HT1080 (cell line): Measurements from ENCODE around the gene NDUFS3. TPM values are rescaled to one million over a fixed set of nuclear protein-coding genes. Genes with fewer than 3 reads are reported as not detected.
"Not testable (repeated sequence)": the region's sequence is repeated elsewhere in the genome, so short reads cannot be mapped to it uniquely, and the experiment has no call there.

ENCODE experiments used
- DNase-seq: peaks from one replicate; pipeline ENCODE4 v3.0.0-alpha.2; 2015; ENCODE audit warnings: low read depth
- total RNA-seq: library from RNA; depleted of rRNA; stranded (reverse); fragments of >200 nt; shearing (Covaris generic); gene quantifications from 2 replicates; pipeline ENCODE4 v1.2.3, GENCODE V29; 2014

NDUFS3 gene
- total RNA-seq, 1 experiment from 2014 or later: 101 TPM

DNA sequence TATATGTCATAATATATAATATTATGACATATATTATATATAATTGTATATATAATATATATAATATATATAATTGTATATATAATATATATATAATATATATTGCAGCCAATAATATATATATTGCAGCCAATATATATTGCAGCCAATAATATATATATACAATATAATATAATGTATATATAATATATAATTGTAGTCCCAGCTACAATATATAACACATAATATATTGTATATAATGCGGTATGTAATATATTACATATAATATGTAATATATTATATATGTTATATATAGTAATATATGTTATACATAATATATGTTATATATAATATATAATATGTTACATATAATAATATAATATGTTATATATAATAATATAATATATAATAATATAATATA lies 20.2 kb upstream of the NDUFS3 start:
- no peak for DNase-seq

DNA sequence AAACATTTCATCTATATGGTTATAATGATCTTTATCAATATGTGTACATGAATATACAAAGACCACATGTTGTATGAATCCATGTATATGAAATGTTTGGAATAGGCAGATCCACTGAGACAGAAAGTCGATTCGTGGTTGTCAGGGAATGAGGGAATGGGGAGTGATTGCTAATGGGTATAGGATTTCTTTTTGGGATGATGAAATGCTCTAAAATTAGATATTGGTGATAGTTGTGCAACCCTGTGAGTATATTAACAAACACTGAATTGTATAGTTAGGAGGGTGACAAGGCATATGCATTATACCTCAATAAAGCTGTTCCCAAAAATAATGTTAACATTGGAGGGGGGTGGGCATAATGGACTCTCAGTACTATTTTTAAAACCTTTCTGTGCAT lies 18.4 kb upstream of the NDUFS3 start:
- DNase-seq: no peak

DNA sequence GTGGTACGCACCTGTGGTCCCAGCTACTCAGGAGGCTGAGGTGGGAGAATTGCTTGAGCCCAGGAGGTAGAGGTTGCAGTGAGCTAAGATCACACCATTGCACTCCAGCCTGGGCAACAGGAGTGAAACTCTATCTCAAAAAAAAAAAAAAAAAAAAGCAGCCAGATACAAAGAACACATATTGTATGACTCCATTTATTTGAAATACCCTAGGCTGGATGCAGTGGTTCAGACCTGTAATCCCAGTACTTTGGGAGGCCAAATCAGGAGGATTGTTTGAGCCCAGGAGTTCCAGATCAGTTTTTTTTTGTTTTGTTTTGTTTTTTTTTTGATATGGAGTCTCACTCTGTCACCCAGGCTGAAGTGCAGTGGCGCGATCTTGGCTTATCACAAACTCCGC lies 16.5 kb upstream of the NDUFS3 start:
- not testable (repeated sequence) for DNase-seq

DNA sequence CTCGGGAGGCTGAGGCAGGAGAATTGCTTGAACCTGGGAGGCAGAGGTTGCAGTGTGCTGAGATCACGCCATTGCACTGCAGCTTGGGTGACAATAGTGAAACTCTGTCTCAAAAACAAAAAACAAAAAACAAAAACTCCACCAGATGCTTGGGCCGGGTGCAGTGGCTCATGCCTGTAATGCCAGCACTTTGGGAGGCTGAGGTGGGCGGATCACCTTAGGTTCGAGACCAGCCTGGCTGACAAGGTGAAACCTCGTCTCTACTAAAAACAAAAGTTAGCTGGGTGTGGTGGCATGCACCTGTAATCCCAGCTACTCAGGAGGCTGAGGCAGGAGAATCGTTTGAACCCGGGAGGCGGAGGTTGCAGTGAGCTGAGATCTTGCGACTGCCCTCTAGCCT lies 14.5 kb upstream of the NDUFS3 start:
- DNase-seq: not testable (repeated sequence)

DNA sequence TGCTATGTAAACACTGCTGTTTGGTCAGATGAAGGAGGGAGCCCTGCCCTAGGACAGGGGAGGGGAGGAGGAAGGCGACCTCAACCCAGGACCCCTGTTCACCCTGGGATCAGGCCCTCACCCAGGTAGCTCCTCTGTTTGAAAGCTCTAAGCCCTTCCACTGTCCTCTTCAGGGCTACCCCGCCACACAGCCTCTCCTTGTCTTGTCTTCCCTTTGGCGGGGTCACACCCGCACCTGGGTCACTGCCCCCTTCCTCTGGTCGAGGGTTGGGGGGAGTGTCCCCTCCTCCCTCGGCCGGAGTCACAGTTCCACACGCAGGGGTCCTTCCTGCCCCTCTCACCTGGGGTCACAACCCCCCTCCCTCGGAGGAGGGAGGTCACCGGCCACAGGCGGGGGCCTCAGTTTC lies 13.9 kb upstream of the NDUFS3 start:
- no peak for DNase-seq

DNA sequence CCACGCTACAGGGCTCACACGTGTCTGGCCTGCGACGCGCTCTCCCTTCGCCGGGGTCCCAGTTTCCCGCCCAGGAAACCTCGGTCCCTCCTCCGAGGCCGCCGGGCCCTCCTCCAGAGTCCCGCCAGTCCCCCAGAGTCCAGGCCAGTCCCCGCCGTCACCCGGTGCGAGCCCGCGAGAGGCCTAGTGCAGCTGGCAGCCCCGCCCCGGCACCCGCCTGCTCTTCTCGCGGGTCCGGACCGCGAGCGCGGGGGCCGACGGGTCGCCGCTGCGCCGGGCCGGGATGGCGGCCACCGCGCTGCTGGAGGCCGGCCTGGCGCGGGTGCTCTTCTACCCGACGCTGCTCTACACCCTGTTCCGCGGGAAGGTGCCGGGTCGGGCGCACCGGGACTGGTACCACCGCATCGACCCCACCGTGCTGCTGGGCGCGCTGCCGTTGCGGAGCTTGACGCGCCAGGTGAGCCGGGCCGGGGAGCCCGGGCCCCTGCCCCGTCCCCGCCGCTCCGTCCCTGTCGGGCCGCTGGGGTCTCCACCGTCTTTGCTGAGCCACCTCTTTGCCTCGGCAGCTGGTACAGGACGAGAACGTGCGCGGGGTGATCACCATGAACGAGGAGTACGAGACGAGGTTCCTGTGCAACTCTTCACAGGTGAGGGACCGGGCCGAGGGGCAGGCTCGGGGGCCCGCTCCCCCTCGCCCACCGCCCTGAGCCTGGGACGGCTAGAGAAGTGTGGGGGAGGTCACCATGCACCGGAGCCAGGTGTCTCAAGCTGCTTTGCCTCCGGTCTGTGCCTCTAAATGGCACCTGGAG lies 13.3 kb upstream of the NDUFS3 start, which contains the start of gene PTPMT1:
Gene PTPMT1 (plus strand): TSS at position 260 of the 809 bp plus-strand sequence. CDS start 24 bp downstream, at position 284.
- peak; percentile 64 for DNase-seq

DNA sequence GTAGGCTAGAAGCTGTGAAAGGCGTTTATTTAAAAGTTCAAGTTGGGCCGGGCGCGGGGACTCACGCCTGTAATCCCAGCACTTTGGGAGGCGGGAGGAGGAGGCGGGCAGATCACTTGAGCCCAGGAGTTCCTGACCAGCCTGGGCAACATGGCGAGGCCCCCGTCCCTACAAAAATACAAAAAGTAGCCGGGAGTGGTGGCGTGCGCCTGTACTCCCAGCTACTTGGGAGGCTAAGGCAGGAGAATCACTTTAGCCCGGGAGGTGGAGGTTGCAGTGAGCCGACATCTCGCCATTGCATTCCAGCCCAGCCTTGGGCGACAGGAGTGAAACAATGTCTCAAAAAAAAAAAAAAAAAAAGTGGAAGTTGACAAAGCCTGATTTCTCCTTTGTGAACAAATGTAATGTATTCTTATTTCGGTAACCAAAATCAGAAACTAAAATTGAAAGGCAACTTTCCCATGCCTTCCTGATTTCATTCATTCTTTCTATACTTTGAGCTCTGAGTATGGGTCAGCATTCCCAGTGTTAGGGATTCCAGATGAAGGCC lies 12.7 kb upstream of the NDUFS3 start:
- DNase-seq: no peak

DNA sequence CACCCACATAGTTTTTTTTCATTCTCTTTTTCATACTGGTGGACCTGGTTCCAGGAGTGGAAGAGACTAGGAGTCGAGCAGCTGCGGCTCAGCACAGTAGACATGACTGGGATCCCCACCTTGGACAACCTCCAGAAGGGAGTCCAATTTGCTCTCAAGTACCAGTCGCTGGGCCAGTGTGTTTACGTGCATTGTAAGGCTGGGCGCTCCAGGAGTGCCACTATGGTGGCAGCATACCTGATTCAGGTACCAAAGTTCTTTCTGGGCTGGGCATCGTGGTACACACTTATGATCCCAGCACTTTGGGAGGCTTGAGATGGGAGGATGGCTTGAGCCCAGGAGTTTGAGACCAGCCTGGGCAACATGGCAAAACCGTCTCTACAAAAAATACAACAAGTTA lies 9.2 kb upstream of the NDUFS3 start:
- DNase-seq: no peak

DNA sequence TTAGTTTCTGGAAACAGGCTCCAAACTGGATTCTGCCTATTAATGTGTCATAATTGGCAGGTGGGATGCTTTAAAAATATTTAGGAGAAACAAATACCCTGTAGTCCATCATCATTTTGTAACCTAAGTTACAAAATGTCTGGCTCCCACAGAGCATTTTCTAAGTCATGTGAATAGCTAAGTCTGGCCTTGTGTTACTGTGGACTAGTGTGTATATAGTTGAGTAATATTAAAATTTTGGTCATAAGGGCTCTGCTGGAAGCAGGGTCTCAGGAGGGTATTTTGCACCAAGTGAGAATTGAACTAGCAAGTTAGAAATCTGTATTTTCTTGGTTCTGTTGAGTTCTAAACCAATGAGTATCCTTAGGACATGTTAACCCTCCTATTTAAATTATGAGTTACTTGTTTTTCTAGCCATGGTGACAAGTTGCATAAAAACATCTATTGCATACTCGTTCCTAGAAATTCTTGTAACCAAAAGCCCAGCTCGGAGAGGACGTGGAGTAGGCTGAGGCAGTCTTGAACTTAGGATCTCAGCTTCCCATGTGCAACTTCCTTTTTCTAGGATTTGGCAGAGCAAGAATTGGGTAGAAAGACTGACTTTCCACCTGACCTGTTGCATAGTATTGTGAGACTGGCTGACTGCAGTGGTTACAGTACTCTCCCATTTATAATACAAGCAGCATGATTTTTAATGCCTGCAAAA lies 8.1 kb upstream of the NDUFS3 start:
- DNase-seq: no peak

DNA sequence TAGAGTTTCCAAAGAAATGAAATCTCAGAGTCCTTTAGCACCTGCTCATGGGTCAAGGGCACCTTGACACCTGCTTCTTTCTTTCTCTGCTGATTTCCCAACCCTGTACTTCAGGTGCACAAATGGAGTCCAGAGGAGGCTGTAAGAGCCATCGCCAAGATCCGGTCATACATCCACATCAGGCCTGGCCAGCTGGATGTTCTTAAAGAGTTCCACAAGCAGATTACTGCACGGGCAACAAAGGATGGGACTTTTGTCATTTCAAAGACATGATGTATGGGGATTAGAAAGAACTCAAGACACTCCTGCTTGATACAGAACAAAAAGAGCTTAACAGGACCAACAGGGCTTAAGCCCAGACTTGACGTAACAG lies 7.5 kb upstream of the NDUFS3 start:
- DNase-seq: no peak

DNA sequence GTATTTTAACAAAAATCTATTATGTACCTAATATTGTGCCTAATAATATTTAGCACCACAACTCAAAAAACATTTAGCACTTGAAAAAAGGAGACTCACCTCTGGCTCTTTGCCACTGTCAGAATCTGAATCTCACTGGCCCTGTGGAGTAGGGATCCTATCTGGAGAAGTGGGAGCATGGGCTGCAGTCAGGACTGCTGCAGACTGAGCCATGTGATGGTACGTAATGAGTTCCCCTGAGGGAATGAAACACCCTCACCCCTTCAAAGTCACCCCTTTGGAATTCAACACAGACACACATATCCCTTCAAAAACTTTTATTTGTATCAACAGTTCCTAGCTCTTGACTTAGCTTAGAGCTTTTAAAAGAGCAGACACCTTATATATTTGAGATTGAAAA lies 7.0 kb upstream of the NDUFS3 start:
- no peak for DNase-seq

DNA sequence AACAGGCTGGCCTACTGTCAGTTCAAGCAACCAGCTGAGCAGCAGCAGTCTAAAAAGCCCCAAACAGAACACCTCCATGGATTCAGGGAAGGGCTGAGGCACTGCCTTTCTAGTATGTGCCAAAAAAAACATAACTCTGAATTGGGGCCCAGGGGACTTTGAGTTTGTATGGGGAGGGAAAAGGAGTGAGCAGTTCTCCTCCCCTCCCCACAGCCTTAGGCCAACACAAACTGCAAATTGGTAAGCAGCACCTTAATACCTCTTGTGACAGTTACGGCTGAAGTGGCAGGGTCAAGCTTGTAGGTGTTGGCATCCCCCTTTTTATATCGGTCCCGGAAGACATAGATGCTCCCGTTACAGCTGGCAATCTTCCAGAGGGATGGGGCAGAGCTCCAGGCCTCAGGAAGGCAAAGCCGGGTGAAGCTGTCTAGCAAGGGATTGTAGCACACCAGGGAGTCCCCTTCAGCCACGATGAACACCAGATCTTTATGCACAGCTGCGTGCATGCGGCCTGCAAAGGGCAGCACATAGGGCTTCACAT lies 6.1 kb upstream of the NDUFS3 start:
- no peak for DNase-seq

DNA sequence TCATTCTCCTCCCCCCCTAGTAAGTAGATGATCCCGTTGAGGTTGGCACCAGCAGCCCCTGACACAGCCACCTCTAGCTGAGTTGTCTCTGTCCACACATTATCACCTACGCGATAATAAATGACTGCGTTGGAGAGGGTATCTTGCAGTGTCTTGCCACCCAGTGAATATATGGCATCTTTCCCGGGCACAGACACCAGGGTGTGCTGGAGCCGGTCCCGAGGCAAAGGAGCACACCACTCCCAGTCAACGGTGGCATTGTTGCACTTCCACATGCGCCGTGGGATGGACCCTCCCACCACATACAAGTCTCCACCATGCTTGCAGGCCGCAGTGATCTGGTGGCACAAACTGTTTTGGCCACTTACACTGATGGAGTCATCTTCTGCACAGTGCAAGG lies 5.6 kb upstream of the NDUFS3 start:
- DNase-seq: no peak

DNA sequence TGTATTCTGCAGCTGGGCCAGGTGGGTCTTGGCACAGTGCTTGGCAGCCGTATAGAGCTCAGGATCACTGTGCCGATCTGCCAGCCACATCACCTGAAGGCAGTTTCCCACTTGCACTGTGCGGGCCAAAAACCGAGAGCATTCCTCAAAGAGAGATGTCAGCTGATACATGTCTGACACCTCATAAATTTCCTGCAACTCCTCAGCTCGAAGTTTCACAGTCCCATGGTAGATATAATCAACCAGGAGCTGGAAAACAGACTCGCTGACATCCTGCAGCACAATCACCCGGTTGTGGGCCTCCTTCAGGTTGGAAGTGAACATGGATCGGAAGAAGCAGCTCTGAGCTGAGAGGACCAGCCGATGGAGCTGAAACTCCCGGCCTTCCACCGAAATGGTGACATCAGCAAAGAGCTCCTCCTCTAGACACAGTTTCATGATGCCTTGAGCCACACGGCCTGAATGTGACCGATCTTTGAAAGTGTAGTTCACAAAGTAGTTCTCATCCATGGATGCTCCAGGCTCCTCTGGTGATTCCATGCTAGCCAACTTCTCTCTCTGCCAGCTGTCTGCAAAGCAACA lies 1.3 kb upstream of the NDUFS3 start:
- no peak for DNase-seq

DNA sequence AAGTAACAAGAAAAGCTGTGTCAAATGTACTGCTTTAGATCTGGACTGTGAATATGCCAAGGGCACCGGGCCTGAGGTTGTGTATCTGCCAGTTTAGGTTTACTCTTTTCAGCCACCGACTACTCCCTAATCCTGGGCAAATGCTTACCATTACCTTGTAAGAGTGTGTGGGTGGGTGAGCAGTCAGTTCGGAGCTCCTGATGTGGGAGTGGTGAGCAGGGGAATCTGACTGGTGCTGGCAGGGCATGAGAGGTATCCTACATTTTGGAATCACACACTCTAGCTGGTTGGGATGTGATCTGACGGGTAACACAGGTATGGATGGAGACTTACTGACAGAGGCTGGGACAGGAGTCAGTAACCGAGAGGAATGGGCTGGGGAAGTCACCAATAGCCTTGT lies 5.0 kb downstream of the NDUFS3 start:
- DNase-seq: no peak

DNA sequence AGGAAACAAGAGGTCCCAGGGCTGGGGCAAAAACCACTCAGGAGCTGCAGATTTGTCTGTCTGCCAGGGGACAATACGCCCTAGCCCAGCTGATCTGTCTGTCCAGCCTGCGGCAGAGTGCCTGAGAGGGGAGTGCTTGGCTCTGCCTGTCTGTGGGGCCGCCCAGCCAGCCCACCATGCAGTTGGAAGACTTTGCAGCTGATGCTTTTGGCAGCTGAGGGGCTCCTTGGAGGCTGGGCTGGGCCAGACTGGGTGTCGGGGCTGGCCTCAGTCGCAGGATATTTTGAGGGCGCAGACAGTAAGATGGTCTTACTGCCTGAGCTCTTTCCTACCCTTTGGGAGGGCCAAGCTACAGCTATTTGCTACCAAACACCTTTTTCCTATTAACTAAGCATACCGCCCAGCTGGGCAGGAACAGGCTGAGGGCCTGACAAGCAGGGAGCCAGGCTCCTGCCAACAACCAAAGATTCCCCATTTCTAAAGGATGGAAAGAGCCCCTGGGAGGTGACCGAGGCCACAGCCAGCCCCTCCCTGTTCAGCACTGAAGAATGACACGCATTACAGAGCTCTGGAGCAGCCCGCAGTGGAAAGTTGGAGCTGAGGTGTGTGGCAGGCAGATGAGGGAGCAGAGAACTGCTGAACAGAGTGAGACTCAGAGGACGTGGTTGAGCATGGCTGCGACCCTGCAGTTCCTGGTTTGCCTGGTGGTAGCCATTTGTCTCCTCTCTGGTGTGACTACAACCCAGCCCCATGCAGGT lies 7.4 kb downstream of the NDUFS3 start, which contains the start of gene FAM180B:
Gene FAM180B (plus strand): TSS at position 581 of the 758 bp plus-strand sequence. CDS start 91 bp downstream, at position 672.
- DNase-seq: no peak

DNA sequence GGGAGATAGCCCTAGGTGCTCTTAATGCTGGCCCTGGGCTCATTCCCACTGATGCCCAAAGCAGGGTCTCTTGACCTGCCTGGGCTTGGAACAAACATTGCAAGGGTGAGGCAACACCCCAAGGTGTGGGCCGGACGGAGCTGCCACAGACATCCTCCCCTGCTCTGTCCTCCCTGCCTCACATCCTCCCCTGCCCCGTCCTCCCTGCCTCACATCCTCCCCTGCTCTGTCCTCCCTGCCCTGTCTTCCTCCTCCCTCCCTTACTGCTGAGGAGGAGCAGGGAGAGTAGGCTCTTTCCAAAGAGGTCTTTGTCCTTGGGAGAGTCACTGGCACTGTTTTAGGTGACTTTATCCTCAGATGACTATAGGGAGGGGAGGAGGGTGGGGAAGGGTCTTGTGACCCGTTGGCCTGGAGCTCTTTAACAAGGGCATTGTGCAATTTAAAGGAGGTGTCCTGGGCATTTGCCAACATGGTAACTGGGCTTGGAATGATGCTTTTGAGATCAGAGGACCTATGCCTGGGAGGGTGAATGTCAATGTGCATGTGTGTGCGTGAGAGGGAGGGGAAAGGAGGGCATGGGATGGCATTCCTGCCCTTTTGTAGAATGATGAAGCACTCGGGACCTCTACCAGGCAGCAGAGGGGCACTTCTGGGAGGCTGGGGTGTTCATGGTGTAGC lies 8.3 kb downstream of the NDUFS3 start:
- no peak for DNase-seq

DNA sequence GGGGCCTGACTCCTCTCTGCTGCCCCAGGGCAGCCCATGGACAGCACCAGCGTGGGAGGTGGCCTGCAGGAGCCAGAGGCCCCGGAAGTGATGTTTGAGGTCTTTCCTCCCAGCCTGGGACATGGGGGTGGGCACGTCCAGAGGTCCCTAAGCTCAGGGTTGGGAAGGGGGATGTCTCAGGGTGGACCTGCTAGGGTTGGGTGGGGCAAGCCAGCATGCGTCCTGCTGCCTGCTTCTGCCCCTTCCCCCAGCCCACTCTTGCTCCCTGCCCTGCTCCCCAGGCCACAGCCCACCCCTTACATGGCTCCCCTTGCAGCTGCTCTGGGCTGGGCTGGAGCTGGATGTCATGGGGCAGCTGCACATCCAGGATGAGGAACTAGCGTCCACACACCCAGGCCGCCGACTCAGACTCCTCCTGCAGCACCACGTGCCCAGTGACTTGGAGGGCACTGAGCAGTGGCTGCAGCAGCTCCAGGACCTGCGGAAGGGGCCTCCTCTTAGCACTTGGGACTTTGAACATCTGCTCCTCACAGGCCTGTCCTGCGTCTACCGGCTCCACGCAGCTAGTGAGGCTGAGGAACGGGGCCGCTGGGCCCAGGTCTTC lies 9.0 kb downstream of the NDUFS3 start:
- no peak for DNase-seq

DNA sequence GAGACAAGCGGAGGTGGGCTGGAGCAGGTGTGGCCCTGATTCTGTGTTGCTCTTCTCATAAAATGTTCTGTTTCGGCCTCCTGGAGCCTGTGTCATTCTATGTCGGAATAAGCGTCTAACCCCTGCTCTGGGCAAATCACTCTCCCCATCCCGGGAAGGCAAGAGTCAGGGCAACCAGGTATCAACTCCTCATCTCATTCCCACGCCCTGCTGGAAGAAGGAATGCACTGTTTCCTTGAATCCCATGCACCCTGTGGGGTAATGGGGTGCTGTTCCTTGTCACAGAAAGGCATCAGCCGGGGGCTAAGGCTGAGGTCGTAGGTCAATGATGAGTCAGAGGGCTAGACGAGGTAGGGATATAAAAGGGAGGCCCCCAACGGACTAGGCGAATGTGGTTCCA lies 10.2 kb downstream of the NDUFS3 start:
- DNase-seq: no peak

DNA sequence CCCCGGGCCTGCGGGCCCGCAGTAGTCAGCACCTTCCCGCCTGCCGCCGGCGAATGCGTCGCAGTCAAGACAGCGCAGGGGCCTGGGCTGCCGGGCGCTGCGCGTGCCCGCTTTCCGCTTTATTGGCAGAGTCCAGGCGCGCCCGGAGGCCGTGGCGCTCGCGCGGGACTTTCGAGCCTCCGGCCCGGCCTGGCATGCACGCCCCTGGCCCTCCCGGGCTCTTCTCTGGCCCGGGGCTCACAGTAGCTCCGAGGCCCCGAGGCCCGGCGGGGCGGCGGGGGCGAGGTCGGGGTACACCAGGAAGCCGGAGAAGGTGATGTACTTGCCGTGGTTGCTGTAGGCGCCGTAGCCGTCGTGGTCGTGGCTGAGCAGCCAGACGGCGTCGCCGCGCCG lies 10.7 kb downstream of the NDUFS3 start:
- no peak for DNase-seq
